Activated naive CD4-positive, alpha-beta T cell treated with anti-CD3 and anti-CD28 coated beads, Interleukin-2, amount 50 U/mL, for 24 hours (primary cell): ENCODE measurements around the gene GRAPL.
"Not testable (repeated sequence)": the region's sequence is repeated elsewhere in the genome, so short reads cannot be mapped to it uniquely, and the experiment has no call there.

Experiments used
- H3K27ac Mint-ChIP-seq: one replicate; pipeline ENCODE4 v1.8.0; 2021; ENCODE audit warnings: mild to moderate bottlenecking, mixed read lengths
- H3K27me3 Mint-ChIP-seq: one replicate; pipeline ENCODE4 v1.8.0; 2021; ENCODE audit warnings: mixed read lengths
- H3K36me3 Mint-ChIP-seq: one replicate; pipeline ENCODE4 v1.8.0; 2021; ENCODE audit warnings: mixed read lengths
- H3K4me1 Mint-ChIP-seq: one replicate; pipeline ENCODE4 v1.8.0; 2021; ENCODE audit warnings: mixed read lengths
- H3K4me3 Mint-ChIP-seq: one replicate; pipeline ENCODE4 v1.8.0; 2021; ENCODE audit warnings: mild to moderate bottlenecking, mixed read lengths
- H3K9me3 Mint-ChIP-seq: one replicate; pipeline ENCODE4 v1.8.0; 2021; ENCODE audit warnings: mixed read lengths

The GRAPL gene

DNA sequence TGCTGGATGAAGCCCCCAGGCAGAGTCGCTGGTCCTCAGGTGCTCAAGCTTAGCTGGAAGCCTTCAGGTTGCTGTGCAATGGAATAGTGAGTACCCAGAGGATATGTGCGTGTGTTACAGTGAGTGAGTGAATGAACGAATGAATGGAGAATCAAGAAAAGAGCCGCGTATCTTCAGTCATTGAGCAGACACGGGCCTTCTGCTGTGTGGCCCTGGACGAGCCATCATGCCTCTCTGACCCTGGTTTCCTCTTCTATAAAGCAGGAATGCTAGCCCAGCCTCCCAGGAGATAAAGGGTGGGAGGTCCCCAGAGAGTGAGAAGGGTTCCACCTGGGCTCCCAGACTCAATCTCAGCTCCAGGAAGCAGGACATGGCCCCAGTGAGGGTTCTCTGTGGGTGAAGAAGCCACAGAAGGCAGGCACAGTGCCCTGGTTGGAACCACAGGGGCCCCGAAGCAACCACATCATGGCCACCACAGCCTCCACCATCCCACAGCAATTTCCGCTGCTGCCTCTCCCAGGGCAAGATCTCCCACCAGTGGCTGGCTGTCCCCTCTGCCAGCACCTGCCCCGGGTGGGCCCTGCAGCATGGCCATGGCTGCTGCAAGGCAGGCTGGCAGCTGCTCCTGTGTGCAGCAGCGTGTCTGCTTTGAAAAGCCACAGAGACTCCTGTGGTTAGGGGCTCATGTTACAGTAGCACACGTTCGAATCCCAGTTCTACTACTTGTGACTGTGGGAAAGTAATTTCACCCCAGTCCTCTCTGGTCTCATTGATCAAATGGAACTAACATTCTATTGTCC lies 34.1 kb downstream of the GRAPL start:
- H3K27me3 Mint-ChIP-seq, H3K27ac Mint-ChIP-seq, H3K9me3 Mint-ChIP-seq, H3K4me1 Mint-ChIP-seq, H3K36me3 Mint-ChIP-seq, H3K4me3 Mint-ChIP-seq: not testable (repeated sequence)

DNA sequence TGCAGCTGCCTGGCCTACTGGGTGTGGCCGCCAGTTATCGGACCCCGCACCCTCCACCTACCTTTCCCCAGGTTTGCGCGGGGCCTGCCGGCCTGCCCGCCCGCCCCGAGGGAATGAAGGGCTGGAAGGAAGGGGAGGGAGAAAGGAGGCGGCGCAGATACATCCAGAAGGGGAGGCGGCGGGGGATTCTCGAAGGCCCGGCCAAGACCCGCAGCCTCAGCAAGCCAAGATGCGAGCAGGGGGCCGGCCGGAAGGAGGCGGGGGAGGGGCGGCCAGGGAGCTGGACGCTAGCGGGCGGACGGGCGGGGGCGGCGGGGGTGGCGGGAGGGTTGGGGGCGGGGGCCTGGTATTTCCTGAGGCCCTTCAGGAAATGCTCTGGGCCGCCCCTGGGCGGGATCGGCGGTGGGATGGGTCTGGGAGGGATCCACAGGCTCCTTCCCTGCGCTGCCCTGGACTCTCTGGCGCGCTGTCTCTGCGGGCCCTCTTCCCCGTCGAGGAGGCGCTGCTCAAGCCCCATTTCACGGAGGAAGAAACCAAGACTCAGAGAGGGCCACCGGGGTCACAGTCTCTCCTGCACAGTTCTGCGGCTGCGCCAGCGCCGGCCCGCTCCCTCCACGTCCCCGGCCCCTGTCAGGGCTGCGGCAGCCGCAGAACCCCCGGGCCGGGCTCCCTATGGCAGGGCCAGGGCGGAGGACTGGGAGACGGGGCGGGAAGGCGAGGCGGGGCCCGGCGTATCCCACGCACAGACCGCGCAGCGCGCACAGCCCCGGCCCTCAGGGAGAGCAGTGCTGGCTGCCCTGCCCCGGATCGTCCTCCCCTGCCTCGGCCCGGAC lies 35.2 kb downstream of the GRAPL start:
- not testable (repeated sequence) for H3K27me3 Mint-ChIP-seq, H3K36me3 Mint-ChIP-seq, H3K4me1 Mint-ChIP-seq, H3K27ac Mint-ChIP-seq, H3K9me3 Mint-ChIP-seq, H3K4me3 Mint-ChIP-seq

DNA sequence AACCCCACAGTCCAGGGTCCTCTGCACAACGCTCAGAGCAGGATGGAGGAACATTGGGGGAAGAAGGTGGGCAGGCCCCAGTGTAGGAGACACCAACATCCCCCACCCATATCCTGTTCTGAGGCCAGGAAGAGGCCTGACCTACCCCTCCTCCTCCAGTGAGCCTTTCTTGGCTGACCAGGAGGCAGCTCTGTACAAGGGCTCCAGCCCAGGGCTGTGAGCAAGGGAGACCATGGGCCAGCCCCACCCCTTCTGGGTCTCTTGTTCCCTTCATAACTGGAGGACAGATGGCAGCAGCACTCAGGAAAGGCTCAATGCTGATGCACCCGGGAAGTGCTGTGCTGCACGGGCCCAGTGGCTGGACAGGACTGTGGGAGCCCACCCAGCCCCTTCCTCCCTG lies 47.0 kb downstream of the GRAPL start:
- H3K27ac Mint-ChIP-seq, H3K36me3 Mint-ChIP-seq, H3K27me3 Mint-ChIP-seq, H3K9me3 Mint-ChIP-seq, H3K4me1 Mint-ChIP-seq, H3K4me3 Mint-ChIP-seq: not testable (repeated sequence)

DNA sequence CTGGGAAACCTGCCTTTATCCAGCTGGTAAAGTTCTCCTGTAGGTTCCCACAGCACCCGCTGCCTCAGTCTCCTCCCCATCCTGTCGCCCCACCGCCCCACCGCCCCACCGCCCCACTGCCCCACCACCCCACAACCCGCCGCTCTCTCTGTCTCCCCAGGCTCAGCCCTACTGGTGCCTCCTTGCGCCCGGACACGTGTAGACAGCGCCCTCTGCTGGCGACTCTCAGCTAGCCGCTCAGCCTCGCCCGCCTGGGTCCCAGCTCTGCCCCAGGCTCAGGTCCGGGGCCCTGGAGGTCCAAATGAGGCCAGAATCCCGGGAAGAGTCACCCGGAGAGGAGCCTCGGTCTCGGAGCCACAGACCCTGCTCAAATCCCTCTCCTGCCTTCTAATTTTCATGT lies 48.0 kb downstream of the GRAPL start:
- H3K4me1 Mint-ChIP-seq, H3K27ac Mint-ChIP-seq, H3K27me3 Mint-ChIP-seq, H3K36me3 Mint-ChIP-seq, H3K9me3 Mint-ChIP-seq, H3K4me3 Mint-ChIP-seq: not testable (repeated sequence)

DNA sequence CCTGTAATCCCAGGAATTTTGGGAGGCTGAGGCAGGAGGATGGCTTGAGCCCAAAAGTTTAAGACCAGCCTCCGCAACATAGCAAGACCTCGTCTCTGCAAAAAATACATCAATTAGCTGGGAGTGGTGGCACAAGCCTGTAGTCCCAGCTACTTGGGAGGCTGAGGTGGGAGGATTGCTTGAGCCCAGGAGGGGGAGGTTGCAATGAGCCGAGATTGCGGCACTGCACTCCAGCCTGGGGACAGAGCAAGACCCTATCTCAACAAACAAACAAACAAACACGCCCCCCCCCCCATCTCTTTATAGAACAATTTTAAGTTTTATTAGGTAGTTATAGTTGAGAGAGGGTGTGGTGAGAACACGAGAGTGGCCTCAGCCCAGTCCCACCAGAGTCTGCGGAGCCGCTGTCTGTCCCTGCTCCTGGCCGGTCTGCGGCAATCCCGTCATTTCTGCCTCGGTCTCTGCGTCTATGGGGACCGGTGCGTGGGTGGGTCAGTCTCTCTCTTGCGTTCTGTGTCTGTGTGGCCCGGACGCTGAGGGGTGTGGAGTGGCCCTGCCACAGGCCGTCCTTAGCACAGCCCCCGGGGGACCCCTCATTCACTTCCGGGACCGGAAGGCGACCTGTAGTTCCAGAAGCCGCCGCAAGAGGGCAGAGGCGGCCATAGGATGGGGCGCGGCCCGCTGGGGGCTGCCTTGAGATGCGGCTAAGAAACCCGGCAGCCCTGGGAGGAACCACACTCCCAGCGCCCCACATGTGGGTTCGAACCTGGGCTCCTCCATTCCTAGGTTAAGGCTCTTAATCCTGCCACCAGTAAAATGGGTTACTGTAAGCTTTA lies 53.9 kb downstream of the GRAPL start:
- not testable (repeated sequence) for H3K4me1 Mint-ChIP-seq, H3K27me3 Mint-ChIP-seq, H3K27ac Mint-ChIP-seq, H3K4me3 Mint-ChIP-seq, H3K9me3 Mint-ChIP-seq, H3K36me3 Mint-ChIP-seq

DNA sequence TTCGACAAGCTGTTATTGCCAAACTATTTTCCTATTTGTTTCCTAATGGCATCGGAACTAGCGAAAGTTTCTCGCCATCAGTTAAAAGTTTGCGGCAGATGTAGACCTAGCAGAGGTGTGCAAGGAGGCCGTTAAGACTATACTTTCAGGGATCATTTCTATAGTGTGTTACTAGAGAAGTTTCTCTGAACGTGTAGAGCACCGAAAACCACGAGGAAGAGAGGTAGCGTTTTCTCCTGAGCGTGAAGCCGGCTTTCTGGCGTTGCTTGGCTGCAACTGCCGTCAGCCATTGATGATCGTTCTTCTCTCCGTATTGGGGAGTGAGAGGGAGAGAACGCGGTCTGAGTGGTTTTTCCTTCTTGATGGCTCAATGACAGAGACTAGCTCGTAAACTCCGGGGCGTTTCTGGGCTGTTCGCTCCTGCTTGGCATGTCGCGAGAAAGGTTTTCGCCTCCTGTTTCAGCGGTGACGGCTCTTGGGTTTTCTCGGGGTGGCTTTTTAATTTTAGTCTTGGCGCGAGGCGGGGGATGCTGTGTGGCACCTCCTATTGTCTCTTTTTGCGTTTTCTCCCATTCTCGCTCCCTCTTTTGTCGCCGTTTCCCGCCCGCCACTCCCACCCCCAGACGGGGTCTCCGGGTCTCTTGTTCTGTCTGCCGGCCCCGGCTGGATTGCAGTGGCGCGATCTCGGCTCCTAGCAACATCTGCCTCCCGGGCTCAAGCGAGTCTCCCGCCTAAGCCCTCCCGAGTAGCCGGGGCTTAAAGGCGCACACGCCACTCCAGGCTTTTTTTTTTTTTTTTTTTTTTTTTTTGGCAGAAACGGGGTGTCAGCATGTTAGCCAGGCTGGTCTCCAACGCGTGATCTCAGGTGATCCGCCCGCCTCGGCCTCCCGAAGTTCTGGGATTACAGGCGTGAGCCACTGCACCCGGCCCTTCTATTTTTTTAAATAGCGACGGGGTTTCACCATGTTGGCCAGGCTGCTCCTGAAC lies 60.8 kb downstream of the GRAPL start:
- not testable (repeated sequence) for H3K36me3 Mint-ChIP-seq, H3K4me1 Mint-ChIP-seq, H3K27ac Mint-ChIP-seq, H3K4me3 Mint-ChIP-seq, H3K27me3 Mint-ChIP-seq, H3K9me3 Mint-ChIP-seq

DNA sequence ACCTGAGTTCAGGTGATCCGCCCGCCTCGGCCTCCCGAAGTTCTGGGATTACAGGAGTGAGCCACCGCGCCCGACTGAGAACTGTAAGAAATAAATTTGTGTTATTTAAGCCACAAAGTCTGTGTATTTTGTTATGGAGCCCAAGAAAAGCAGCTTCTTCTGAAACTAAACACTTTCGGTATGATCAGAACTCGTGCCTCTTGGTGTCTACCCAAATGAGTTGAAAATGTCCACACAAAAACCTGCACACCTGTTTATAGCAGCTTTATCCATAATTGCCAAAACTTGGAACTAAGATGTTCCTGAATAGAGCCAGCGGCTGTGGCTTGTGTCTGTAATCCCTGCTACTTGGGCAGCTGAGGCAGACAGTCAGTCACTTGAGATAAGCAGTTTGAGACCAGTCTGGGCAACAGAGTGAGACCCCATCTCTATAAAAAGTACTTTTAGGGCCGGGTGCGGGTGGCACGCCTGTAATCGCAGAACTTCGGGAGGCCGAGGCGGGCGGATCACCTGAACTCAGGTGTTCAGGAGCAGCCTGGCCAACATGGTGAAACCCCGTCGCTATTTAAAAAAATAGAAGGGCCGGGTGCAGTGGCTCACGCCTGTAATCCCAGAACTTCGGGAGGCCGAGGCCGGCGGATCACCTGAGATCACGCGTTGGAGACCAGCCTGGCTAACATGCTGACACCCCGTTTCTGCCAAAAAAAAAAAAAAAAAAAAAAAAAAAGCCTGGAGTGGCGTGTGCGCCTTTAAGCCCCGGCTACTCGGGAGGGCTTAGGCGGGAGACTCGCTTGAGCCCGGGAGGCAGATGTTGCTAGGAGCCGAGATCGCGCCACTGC lies 61.7 kb downstream of the GRAPL start:
- H3K9me3 Mint-ChIP-seq, H3K36me3 Mint-ChIP-seq, H3K27me3 Mint-ChIP-seq, H3K27ac Mint-ChIP-seq, H3K4me3 Mint-ChIP-seq, H3K4me1 Mint-ChIP-seq: not testable (repeated sequence)

DNA sequence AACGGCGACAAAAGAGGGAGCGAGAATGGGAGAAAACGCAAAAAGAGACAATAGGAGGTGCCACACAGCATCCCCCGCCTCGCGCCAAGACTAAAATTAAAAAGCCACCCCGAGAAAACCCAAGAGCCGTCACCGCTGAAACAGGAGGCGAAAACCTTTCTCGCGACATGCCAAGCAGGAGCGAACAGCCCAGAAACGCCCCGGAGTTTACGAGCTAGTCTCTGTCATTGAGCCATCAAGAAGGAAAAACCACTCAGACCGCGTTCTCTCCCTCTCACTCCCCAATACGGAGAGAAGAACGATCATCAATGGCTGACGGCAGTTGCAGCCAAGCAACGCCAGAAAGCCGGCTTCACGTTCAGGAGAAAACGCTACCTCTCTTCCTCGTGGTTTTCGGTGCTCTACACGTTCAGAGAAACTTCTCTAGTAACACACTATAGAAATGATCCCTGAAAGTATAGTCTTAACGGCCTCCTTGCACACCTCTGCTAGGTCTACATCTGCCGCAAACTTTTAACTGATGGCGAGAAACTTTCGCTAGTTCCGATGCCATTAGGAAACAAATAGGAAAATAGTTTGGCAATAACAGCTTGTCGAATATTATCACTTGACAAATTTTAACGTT lies 62.5 kb downstream of the GRAPL start:
- not testable (repeated sequence) for H3K27me3 Mint-ChIP-seq, H3K4me3 Mint-ChIP-seq, H3K36me3 Mint-ChIP-seq, H3K9me3 Mint-ChIP-seq, H3K4me1 Mint-ChIP-seq, H3K27ac Mint-ChIP-seq

DNA sequence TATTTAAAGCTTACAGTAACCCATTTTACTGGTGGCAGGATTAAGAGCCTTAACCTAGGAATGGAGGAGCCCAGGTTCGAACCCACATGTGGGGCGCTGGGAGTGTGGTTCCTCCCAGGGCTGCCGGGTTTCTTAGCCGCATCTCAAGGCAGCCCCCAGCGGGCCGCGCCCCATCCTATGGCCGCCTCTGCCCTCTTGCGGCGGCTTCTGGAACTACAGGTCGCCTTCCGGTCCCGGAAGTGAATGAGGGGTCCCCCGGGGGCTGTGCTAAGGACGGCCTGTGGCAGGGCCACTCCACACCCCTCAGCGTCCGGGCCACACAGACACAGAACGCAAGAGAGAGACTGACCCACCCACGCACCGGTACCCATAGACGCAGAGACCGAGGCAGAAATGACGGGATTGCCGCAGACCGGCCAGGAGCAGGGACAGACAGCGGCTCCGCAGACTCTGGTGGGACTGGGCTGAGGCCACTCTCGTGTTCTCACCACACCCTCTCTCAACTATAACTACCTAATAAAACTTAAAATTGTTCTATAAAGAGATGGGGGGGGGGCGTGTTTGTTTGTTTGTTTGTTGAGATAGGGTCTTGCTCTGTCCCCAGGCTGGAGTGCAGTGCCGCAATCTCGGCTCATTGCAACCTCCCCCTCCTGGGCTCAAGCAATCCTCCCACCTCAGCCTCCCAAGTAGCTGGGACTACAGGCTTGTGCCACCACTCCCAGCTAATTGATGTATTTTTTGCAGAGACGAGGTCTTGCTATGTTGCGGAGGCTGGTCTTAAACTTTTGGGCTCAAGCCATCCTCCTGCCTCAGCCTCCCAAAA lies 69.2 kb downstream of the GRAPL start:
- not testable (repeated sequence) for H3K36me3 Mint-ChIP-seq, H3K4me3 Mint-ChIP-seq, H3K27me3 Mint-ChIP-seq, H3K4me1 Mint-ChIP-seq, H3K9me3 Mint-ChIP-seq, H3K27ac Mint-ChIP-seq

DNA sequence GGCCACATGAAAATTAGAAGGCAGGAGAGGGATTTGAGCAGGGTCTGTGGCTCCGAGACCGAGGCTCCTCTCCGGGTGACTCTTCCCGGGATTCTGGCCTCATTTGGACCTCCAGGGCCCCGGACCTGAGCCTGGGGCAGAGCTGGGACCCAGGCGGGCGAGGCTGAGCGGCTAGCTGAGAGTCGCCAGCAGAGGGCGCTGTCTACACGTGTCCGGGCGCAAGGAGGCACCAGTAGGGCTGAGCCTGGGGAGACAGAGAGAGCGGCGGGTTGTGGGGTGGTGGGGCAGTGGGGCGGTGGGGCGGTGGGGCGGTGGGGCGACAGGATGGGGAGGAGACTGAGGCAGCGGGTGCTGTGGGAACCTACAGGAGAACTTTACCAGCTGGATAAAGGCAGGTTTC lies 75.1 kb downstream of the GRAPL start:
- not testable (repeated sequence) for H3K36me3 Mint-ChIP-seq, H3K4me3 Mint-ChIP-seq, H3K4me1 Mint-ChIP-seq, H3K9me3 Mint-ChIP-seq, H3K27me3 Mint-ChIP-seq, H3K27ac Mint-ChIP-seq

DNA sequence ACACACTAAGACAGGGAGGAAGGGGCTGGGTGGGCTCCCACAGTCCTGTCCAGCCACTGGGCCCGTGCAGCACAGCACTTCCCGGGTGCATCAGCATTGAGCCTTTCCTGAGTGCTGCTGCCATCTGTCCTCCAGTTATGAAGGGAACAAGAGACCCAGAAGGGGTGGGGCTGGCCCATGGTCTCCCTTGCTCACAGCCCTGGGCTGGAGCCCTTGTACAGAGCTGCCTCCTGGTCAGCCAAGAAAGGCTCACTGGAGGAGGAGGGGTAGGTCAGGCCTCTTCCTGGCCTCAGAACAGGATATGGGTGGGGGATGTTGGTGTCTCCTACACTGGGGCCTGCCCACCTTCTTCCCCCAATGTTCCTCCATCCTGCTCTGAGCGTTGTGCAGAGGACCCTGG lies 76.0 kb downstream of the GRAPL start:
- not testable (repeated sequence) for H3K27me3 Mint-ChIP-seq, H3K27ac Mint-ChIP-seq, H3K36me3 Mint-ChIP-seq, H3K4me1 Mint-ChIP-seq, H3K4me3 Mint-ChIP-seq, H3K9me3 Mint-ChIP-seq
